ENCODE measurements around the gene RER1. TPM values are rescaled to one million over a fixed set of nuclear protein-coding genes. Genes with fewer than 3 reads are reported as not detected.

RER1 gene
- total RNA-seq, 1 donor from 2014 or later = 118 TPM

DNA sequence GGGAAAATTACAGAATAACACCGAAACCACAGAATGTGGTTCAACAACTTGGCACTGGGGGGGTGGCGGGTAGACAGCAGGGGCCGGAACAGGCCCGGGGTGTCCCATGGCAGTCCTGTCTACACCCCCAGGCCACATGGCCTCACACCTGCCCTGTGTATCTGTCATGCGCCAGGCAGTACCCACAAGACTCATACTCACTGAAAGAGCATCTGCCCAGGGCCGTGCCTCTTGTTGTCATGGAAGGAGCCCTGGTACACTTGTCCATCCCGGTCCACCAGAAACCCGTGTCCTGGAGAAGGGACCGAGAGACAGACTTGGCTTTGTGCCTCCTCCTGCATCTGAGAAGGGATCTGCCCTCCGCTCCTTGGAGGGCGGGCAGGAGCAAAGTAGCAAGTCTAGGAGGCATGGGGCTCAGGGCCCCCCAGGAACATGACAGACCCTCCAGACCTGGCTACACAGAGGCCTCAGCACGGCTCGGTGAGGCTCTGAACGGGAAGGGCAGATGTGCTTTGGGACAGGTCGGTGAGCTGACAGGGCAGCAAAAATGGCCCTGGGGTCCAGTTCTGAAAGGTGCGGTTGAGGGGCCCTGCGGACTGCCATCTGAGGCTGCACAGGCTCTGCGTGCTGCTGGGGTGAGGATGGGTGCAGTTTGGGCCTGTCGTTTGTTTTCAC lies 5.9 kb upstream of the RER1 start:
- Histone ChIP-seq H3K36me3 (no peaks in the 10 kb centered on the region), H3K9me3 (no peaks in the 10 kb centered on the region), H3K27ac (no peak overlapping the region), H3K4me3 (no peak overlapping the region), H3K4me1 (peaks cover 13% of the 10 kb centered on the region), H3K27me3 (no peaks in the 10 kb centered on the region)
- peak; percentile 38 for DNase-seq
- intact Hi-C loops (cut with DNase I) = no loop called here
- TF ChIP-seq, protein P1, sequence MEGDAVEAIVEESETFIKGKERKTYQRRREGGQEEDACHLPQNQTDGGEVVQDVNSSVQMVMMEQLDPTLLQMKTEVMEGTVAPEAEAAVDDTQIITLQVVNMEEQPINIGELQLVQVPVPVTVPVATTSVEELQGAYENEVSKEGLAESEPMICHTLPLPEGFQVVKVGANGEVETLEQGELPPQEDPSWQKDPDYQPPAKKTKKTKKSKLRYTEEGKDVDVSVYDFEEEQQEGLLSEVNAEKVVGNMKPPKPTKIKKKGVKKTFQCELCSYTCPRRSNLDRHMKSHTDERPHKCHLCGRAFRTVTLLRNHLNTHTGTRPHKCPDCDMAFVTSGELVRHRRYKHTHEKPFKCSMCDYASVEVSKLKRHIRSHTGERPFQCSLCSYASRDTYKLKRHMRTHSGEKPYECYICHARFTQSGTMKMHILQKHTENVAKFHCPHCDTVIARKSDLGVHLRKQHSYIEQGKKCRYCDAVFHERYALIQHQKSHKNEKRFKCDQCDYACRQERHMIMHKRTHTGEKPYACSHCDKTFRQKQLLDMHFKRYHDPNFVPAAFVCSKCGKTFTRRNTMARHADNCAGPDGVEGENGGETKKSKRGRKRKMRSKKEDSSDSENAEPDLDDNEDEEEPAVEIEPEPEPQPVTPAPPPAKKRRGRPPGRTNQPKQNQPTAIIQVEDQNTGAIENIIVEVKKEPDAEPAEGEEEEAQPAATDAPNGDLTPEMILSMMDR (IDR thresholded peaks at IDR 0.05) = no peak
- ATAC-seq = no peak

DNA sequence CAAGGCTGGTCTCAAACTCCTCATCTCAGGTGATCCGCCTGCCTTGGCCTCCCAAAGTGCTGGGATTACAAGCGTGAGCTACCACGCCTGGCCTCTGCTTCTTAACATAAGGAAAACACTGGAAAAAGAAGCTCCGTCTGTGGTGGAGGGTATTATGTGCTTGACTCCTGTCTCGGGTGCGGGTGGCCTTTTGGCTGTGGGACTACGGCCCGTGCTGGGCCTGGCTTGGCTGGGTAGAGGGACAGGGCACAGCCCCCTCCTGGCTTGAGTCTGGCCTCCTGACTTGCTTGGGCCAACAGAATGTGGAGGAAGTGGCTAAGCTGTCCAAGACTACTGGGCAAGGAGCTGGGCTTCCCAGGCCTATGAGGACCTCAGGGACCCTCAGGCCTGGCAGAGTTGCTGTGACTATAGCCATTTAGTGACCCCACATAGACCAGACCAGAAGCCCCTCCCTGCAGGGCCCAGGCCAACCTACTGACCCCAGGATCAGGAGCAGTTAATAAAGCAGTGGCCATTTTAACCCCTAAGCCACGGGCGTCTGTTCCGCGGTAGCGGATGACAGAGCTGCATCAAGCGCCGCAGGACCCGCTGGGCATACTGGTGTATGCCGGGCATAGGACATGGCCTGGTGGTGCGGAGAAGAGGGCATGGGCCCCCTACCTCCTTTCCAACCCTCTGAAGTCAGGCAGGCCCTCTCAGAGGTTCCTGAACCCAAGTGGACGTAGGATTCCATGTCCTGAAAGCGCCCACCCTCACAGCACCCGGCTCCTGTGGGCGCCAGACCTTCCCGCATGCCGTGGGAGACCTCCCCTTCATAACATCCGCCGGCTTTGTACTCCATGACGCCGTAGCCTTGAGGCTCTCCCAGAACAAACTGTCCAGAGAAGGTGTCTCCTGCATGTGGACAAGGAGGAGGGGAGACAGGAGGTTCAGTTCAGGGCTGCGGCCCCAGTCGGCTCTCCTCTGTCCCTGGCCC lies 4.7 kb upstream of the RER1 start:
- Histone ChIP-seq H3K4me3 (no peak overlapping the region), H3K9me3 (no peaks in the 10 kb centered on the region), H3K27me3 (no peaks in the 10 kb centered on the region), H3K4me1 (peaks cover 10% of the 10 kb centered on the region), H3K27ac (no peak overlapping the region), H3K36me3 (no peaks in the 10 kb centered on the region)
- ATAC-seq (no peak), DNase-seq (peak; percentile 55)
- TF ChIP-seq, protein P1 (IDR thresholded peaks at IDR 0.05) = no peak
- intact Hi-C loops (cut with DNase I) = no loop called here

DNA sequence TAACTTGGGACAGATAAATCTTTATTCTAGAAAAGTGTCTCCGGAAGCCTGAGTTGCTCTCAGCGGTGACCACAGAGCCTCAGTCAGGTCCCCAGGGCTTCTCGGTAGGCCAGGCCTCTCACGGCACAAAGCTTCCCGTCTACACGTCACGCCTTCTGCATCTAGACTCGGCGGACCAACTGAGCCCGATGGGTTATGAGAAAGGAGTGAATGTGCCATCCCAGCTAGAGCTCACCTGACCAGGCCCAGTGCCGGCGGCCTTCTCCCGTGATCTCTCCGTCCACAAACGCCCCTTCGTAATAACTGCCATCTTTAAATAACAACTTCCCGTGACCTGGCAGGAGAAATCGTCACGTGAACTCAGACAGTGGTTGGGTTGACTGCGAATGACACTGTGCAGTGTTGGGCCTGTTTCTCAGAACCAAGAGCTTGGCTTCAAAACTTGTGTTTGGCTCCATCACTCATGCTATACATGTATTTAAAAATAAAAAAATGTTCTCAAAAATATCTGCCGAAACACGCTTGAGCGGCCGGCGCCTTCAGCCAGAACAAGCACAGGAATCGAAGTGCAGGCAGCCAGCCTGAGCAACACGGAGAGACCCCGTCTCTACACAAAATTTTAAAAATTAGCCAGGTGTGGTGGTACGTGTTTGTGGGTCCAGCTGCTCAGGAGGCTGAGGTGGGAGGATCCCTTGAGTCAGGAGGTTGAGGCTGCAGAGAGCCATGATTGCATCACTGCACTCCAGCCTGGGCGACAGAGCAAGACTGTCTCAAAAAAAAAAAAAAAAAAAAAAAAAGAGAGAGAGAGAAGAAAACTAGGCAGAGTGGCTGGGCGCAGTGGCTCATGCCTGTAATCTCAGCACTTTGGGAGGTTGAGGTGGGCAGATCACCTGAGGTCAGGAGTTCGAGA lies 3.4 kb upstream of the RER1 start:
- ATAC-seq = no peak
- Histone ChIP-seq H3K27ac (no peak overlapping the region), H3K27me3 (no peaks in the 10 kb centered on the region), H3K9me3 (no peaks in the 10 kb centered on the region), H3K4me3 (no peak overlapping the region), H3K36me3 (no peaks in the 10 kb centered on the region), H3K4me1 (peaks cover 20% of the 10 kb centered on the region)
- TF ChIP-seq, protein P1 (IDR thresholded peaks at IDR 0.05) = no peak
- peak; percentile 48 for DNase-seq
- intact Hi-C loops (cut with DNase I) = no loop called here

DNA sequence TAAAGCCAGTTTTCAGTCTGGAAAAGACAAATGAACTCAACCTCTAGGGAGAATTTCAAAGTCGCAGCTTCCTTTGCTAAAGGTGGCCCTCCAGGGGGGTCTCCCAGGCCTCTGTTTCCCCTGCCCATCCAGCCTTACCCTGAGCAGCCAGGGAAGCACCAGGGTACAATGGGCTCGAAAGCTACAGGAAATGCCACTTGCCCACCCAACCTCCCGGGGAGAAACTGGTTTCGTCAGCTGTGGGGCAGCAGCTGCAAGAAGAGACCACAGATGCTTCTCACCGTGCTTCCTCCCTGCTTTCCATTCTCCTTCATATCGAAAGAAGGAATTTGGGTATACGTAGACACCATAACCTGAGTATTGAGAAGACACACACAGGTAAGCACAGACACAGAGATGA lies 2.0 kb upstream of the RER1 start:
- Histone ChIP-seq H3K27ac (no peak overlapping the region), H3K36me3 (no peaks in the 10 kb centered on the region), H3K4me3 (no peak overlapping the region), H3K27me3 (no peaks in the 10 kb centered on the region), H3K4me1 (peaks cover 23% of the 10 kb centered on the region), H3K9me3 (no peaks in the 10 kb centered on the region)
- intact Hi-C loops (cut with DNase I) = no loop called here
- DNase-seq (no peak), ATAC-seq (no peak)
- TF ChIP-seq, protein P1 (IDR thresholded peaks at IDR 0.05) = no peak

DNA sequence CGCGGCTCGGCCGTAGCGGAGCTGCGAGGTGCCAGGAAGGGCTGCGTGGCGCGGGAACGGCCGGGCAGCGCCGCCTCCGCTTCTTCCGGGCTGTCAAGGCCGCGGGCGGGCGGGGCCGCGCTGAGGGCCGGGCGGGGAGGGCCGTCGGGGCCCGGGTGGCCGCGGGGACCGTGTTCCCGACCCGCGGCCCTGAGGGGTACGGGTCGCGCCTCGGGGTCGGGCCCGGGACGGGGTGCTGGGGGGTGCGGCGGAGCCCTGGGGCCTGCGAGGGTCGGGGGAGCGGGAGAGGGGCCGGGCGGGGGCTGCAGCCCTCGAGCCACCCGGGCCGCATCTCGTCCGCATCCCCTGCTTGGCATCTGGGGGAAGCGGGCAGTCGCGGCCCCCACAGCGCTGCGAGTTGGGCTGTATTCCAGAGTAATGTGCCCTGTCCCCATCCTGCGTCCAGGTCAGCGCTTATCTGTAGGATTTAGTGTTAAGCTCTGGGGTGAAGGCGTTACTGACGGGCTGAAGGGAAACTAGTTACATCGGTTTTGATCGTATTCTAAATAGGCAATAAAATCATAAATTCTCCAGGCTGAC lies 379 bp downstream of the RER1 start:
- Histone ChIP-seq H3K36me3 (peaks cover 21% of the 10 kb centered on the region), H3K27ac (peak overlapping the region; percentile 82), H3K9me3 (no peaks in the 10 kb centered on the region), H3K4me1 (peaks cover 23% of the 10 kb centered on the region), H3K4me3 (peak overlapping the region; percentile 96), H3K27me3 (no peaks in the 10 kb centered on the region)
- ATAC-seq = peak; percentile 48
- intact Hi-C loops (cut with DNase I) = no loop called here
- TF ChIP-seq, protein P1 (IDR thresholded peaks at IDR 0.05) = no peak
- DNase-seq = no peak

All from upper lobe of right lung (tissue), 1 donor.